GM21825 (cell line): ENCODE data around the gene RGS16.
A peak's percentile ranks its signal among the peaks of the same experiment; 100 is the strongest.

ENCODE experiments used
- ATAC-seq: cut with Tn5 transposase; IDR thresholded peaks from one replicate; pipeline ENCODE4 v1.9.1; 2021; ENCODE audit warnings: mild to moderate bottlenecking, moderate library complexity; ENCODE audit not compliant: unreplicated experiment

The RGS16 gene

GRCh38 chr1:182610606-182611194 is 6.5 kb upstream of the RGS16 start:
- no peak for ATAC-seq

- ATAC-seq: no peak
Measured at GRCh38 chr1:182608845-182609610, 4.8 kb upstream of the RGS16 start.

GRCh38 chr1:182608236-182608635 is 4.0 kb upstream of the RGS16 start:
- ATAC-seq: no peak

GRCh38 chr1:182607566-182607965 is 3.4 kb upstream of the RGS16 start:
- ATAC-seq: no peak

GRCh38 chr1:182603646-182604174 is 479 bp downstream of the RGS16 start:
- ATAC-seq: peak; percentile 1

GRCh38 chr1:182602935-182603645 is 1.1 kb downstream of the RGS16 start:
- ATAC-seq: no peak

GRCh38 chr1:182601913-182602312 is 2.3 kb downstream of the RGS16 start:
- no peak for ATAC-seq

GRCh38 chr1:182601416-182601786 is 2.8 kb downstream of the RGS16 start:
- no peak for ATAC-seq

- ATAC-seq: no peak
Measured at GRCh38 chr1:182600745-182601415, 3.3 kb downstream of the RGS16 start.

- ATAC-seq: no peak
Measured at GRCh38 chr1:182600036-182600713, 4.0 kb downstream of the RGS16 start.

- no peak for ATAC-seq
Measured at GRCh38 chr1:182599339-182599738, 4.8 kb downstream of the RGS16 start.

GRCh38 chr1:182598296-182598695 is 5.9 kb downstream of the RGS16 start:
- ATAC-seq: no peak

- no peak for ATAC-seq
Measured at GRCh38 chr1:182596934-182597333, 7.3 kb downstream of the RGS16 start.

- no peak for ATAC-seq
Measured at GRCh38 chr1:182595641-182596240, 8.4 kb downstream of the RGS16 start.

GRCh38 chr1:182589931-182590330 is 14.3 kb downstream of the RGS16 start:
- no peak for ATAC-seq

GRCh38 chr1:182589520-182589919 is 14.7 kb downstream of the RGS16 start:
- ATAC-seq: no peak

- peak; percentile 83 for ATAC-seq
Measured at GRCh38 chr1:182588500-182589396, 15.4 kb downstream of the RGS16 start, which contains the start of gene RNASEL. RNASEL (minus strand) TSS chr1:182589256; CDS start chr1:182586806, 2,450 bp downstream.

GRCh38 chr1:182587666-182588499 is 16.3 kb downstream of the RGS16 start:
- peak; percentile 18 for ATAC-seq
